Epithelial cell of prostate (primary cell): ENCODE data around the gene PAQR9.

Experiments
- DNase-seq: peaks from one replicate; pipeline ENCODE4 v3.0.0-alpha.2; 2011; ENCODE audit warnings: low read depth, low spot score
- H3K27ac ChIP-seq: fragments of 450-650 bp; 2 replicates; pipeline ENCODE4 v1.5.1; 2017; ENCODE audit warnings: mild to moderate bottlenecking

The PAQR9 gene

DNA sequence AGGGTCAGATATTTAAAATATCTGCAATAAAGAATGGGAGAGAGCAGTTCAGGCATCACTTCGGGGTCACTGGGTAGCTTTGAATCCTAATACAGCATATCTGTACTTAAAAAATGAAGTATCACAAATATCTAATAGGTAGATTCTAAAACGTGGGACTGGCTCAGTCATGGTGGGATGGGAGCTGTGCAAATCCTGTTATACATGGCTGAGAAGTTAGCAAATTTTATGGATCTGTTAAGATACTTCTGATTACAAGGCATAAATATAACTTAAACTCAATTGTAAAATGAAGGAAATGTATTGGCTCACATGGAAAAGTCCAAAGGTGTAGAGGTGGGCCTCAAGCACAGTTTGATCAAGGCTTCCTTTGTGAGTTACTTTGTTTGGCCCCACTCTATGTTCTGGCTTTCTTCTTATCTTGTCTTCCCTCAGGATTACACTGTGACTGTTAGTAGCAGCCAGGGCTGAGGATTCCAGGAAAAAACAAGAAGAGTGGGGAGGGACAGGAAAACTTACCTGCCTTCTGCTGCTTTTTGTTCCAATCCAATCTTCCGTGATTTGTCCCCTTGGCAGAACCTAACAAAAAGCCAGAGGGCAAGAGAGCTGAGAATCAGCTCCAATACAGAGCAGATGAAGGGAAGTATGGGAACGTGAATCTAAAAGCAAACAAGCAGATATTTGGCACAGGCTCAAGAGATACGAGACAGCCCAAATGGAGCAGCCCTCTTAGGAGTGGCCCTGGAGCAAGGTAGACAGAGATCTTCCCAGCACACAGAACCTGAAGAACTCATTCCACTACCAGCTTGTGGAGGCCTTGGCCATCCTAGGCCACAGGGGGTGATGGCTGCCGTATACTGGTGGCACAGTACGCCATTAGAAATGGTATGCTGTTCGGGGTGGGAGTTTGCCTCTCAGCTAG is 10.9 kb downstream of the PAQR9 start:
- H3K27ac ChIP-seq = no peak overlapping the region
- no peak for DNase-seq

DNA sequence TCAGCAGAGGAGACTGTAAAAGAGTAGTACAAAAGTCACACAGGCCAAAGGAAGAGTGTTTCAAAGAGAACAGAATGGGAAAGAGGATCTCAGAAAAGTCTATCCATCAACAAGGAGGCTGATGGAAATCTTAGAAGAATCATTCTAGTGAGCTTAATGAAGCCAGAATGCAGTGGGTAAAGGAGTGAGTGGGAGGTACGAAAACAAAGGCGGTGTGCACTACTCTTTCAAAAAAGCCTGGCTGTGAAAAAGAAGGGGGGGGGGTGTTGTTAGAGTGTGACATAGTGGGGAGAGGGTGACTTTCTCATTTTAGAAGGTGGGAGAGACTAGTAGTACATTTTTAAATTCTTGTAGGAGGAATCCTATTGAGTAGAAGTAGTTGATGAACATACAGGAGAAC is 11.7 kb downstream of the PAQR9 start:
- DNase-seq = no peak
- H3K27ac ChIP-seq = no peak overlapping the region

DNA sequence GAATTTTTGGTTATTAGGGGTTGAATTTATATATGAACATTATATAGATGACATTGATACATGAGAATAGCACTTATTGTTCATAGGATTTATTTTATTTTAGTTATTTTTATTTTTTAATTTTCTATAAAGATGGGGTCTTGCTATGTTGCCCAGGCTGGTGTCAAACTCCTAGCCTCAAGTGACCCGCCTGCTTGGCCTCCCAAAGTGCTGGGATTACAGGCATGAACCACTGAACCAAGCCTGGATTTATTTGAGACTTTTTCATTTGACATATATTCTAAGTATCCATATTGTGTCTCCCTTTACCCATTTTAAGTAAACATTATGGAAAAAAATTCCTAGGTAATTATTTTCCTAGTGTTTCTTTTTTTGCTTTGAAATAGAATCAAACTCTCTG is 12.5 kb downstream of the PAQR9 start:
- no peak for DNase-seq
- H3K27ac ChIP-seq = no peak overlapping the region

DNA sequence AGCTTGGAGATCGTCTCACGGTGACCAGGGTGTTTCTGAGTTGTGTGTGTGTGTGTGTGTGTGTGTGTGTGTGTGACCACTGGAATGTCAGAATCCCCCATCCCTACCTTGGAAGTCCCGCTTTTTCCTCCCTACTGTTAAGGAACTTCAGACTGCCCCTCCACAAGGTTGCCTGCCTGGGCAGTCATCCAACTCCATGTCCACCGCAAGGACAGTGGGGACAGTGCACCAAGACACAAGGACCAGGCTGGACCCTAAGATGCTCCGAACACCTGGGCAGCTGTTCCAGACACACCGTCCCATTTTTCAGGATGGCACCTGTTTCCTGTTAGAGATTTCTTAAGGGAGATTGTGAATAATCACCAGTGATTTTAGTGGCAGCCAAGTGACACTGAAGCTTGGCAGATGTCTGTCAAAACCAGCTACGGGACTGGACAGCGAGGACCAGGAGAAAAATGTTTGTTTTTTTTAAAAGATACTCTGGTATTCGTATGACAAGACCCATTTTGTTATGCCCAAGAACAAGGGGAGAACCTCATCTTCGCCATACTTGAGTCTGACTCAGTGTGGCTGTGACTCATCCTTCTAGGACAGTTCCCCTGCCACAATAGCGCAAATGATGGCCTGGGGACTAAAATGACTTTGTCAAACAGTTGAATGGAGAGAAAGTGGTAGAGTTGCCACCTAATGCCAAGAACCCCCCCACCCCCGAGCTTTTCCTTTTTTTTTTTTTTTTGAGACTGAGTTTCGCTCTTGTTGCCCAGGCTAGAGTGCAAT is 15.5 kb downstream of the PAQR9 start:
- no peak overlapping the region for H3K27ac ChIP-seq
- no peak for DNase-seq

DNA sequence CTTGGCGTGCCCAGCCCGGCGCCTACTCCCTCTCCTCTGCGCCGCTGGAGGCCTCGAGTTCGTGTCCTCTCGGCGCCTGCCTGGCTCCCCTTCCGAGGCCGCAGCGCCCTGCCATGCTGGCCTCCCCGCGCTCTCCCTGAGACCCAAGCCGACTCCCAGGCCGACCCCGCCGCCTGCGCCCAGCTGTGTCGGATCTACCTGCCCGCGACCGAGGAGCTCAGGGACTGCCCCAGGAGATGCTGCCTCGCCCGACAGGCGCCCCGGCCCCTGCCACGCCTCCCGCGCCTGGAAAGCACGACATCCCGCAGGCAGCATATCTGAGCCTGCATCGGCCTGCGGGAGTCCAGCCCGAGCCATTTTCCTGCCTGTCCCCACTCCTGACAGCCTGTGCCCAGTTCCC is 16.1 kb downstream of the PAQR9 start:
- H3K27ac ChIP-seq = no peak overlapping the region
- no peak for DNase-seq

DNA sequence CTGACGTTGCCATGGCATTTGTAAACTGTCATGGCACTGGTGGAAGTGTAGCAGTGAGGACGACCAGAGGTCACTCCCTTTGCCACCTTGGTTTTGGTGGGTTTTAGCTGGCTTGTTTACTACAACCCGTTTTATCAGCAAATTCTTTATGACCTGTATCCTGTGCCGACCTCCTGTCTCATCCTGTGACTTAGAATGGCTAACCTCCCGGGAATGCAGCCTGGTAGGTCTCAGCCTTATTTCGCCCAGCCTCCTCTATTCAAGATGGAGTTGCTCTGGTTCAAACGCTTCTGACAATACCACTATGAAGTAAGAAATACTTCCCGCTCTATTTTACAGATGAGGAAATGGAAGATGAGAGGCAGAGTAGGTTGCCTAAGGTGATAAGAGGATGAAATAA is 16.6 kb downstream of the PAQR9 start:
- H3K27ac ChIP-seq = no peak overlapping the region
- DNase-seq = no peak

DNA sequence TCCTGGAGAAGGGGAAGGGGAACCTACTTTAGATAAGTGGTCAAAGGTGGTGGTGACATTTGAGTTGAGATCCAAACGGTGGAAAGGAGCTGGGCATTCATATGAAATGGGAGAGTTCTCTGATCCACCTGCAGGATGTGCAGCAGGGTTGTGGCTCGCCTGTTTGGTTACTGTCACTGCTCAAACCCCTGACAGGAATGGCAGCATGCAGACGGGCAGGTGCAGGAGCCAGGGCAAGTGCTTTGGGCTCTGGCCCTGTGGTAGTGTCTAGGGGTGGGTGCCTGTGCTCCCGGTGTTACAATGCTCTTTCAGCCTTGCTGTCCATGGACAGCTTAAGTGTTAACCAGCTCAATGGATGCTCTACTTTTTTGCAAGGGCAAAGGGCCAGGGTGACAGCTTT is 18.5 kb downstream of the PAQR9 start:
- no peak overlapping the region for H3K27ac ChIP-seq
- no peak for DNase-seq

DNA sequence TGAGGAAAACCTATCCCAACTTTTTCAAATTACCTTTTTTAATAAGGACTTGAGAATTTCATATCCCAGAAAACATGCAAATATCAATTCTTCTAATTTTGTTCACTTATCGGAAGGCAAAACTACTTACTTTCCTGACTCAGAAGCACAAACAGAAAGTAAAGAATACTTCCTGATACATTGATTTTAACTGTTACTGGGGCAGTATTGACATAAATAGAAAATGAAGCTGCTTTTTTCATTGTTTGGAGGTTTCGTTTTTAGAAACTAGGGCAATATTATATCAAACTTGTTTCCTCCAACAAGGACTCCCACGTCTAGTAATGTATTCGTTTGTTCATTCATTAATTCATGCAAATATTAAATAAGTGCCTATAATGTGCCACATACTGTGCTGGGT is 19.1 kb downstream of the PAQR9 start:
- H3K27ac ChIP-seq = no peak overlapping the region
- DNase-seq = no peak

DNA sequence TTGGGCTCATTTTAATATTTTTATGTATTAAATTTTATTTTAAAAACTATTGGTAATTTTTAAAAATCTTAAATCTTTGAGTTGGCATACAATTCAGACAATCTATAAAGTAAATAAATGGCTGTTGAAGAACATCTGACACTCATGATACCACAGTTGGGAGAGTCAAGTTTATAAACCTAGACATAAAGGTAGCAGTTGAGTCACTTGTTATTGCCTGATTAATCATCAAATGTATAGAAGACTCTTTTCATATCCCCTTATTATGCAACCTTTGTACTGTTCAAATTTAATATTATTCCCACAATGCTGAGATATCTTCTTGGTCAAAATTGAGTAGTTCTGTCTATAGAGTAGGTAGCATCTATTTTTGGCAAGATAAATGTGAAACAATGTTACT is 19.6 kb downstream of the PAQR9 start:
- DNase-seq = no peak
- no peak overlapping the region for H3K27ac ChIP-seq

DNA sequence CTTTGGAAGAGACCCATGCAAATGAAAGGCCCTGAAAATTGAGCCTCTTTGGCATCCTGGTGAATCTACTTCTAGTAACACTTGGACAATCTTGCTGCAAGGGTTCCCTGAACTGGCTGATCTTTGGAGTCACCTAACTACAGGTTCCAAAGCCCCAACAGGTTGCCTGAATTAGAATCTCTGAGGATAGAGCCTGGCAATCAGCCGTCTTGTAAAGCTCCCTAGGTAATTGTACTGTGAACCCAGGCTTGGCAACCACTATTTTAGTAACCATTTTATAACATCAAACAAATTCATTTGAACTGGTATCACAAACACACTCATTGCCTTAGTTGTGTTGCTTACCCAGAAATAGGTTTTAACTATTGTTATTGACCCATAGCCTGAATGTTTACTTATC is 20.1 kb downstream of the PAQR9 start:
- DNase-seq = no peak
- H3K27ac ChIP-seq = no peak overlapping the region

DNA sequence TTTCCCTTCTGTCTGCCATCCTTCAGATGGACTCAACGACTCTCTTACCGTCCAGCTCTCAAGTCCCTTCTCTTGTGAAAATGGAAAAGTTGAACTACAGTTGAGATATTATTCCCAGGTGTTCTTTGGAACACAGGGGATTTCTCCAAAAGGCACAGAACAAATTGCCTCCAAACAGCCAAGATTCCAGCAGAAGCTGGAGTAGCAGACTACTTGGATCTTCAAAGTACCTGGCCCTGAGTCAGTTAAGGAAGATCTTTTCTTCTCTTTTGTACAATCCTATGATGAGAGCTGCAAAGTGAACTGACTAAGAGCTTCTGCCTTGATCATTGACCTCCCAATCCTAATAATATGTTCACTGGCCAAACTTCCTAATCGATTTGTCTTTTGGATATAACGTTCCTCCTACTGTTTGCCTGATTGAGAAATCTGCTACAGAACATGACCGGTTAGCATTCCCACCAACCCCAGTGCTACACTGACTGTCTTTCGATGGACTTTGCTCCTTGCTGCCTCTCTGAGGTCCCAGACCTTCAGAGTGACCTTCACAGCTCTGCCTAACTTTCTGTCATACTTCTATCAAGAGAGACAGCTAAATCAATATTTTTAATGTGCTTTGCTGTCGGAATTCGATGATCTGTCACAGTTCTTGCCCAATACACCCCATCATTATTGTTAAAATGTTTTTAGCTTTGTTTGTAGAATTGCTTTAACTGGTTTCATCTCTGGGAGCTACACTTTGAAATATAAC is 21.9 kb downstream of the PAQR9 start:
- DNase-seq = no peak
- no peak overlapping the region for H3K27ac ChIP-seq

DNA sequence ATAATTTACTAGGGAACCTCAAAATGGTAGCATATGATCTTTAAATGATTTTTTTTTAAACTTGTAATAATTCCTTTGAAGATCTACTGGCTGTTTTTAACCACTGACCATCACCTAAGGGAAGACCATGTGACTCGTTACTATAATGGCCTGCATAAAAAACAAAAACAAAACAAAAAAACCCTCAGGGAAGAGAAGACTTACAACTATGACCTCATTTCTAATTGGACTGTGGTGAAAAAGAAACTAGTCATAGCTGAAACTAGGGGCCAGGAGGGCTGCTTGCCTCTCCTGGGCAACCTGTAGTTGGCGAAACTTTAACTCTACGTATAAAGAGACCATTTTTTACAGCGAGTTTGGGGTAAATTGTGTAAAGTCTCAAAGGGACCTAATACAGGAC is 23.0 kb downstream of the PAQR9 start:
- DNase-seq = no peak
- H3K27ac ChIP-seq = no peak overlapping the region

DNA sequence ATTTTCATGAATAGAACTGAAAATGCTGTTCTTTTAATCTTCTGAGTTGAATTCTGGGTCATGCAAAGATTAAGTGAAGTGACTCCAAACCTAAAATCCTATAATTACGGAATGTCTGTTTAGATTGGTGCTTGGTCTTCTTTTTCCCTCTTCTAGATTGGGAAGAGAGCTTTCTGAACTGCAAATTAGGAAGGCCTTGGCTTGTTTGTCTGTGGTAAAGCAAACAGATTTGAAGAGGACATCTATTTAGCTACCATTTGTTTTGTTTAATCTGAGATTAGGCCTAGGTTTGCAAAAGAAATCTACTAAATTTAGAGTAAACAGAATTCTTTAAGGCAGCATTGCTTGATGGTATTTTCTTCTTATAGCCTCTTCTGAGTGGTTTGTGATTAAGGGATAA is 23.5 kb downstream of the PAQR9 start:
- DNase-seq = no peak
- no peak overlapping the region for H3K27ac ChIP-seq

DNA sequence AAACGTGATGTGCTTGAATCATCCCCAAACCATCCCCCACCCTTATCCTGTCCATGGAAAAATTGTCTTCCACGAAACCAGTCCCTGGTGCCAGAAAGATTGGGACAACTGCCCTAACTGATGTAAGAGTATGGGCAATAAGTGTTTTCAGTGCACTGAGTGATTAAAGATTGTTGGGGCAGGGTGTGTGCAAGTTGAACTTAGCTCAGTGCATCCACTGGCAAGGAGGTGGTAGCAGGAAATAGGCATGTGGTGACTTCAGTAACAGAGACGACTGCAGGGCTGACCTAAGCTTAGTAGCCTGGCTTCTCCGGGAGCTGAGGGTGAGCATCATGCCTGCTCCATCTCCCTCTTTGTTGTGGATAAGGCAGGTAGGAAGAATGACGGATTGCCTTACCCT is 27.5 kb downstream of the PAQR9 start:
- H3K27ac ChIP-seq = no peak overlapping the region
- DNase-seq = no peak

DNA sequence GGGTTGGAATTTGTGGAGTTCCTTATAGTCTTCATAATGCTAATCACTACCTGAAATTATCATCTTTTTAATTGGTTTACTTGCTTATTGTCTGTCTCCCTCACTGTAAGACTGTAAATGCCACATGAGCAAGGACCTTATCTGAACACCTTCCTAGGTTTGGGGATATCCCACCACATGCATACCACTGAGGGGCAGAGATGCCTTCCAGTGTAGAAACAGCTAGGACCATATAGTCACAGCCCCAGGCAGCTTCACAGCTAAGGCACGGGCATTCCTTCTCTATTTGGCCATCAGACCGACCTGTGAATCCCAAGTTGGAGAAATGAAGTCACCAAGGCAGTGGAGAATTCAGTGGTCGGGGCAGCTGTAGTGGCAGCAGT is 28.6 kb downstream of the PAQR9 start:
- no peak for DNase-seq
- no peak overlapping the region for H3K27ac ChIP-seq

DNA sequence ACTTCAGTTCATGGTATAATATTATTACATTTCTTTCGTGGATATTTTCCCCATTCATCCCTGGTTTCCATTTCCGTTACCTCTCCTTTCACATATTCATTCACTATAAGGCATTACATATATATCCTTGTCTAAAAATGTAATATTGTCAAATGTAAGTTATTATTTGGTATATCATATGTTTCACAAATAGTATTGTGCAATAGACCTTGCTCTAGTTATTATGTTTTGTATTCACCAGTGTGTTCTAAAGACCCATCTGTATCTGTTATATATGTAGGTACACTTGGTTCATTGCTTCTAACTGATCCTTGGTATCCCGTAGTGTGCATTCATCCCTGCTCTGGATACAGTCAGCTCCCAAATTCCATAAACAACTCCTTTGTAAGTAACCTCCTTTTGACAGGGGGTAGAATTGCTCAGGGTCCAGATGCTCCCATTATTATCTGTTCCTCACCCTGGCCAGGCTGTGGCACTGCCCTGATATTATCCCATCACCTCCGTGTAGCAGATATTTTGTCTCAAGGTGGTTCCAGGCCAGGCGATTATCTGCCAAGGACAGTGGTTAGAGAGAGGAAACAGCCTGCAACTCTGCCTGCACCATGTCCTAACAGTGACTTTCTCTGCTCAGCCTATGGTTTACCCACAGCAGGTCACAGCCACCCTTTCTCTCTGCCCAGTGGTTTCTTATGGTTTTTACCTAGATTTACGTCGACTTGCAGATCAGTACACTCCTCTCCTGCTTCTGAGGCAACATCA is 29.2 kb downstream of the PAQR9 start:
- DNase-seq = no peak
- H3K27ac ChIP-seq = no peak overlapping the region

DNA sequence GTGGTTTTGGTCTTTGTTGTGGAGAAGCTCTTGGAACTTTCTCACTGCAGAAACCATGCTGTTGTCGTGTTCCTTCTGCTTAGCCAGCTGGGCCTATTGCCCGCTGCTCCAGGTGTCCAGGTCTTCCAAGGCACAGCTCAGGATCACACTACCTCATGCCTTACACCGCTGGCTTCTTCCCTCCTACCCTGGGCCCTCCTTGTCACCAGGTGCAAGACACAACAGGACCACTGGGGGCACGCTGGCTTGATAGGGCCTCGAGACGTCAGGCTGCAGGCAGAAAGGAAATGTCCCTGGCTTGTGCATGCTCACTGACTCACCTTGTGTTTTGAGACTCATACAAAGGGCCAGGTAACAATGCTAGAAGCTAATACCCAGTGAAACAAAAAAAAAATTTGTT is 32.3 kb downstream of the PAQR9 start:
- no peak for DNase-seq
- no peak overlapping the region for H3K27ac ChIP-seq

DNA sequence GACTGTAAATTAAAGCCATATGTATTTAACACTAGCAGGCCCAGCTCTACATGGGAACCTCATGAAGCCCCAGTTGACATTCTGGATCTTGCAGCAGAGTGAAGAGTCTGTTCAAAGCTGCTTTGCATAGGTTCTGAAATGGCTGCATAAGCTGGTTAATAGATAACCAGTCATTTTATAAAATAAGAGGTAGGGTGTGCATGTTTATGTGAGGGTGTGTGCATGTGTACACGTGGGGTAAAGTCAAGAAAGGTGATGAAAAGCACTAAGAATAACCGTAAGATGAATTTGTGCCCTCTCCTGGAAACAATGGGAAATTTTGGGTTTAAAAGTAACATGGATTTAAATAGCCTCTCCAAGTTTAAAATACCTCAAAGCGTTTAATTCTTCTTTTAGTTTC is 33.0 kb downstream of the PAQR9 start:
- H3K27ac ChIP-seq = no peak overlapping the region
- no peak for DNase-seq

DNA sequence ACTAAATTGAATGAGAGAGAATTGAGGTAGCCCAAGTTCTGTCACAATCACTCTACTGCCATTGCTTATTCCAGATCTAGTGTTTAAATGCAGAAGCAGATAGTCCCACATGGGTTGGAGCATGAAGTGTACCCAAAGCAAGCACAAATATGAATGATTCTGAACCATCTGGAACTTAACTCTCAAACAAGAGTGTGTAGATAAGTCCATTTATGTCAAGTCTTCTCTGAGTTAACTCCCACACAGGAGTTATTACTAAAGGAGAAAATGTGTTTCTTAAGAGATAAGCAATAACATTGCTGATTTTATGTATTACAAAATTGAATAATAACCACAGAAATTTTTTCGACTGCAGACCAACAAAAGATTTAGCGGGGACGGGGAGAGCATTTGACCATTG is 33.6 kb downstream of the PAQR9 start:
- no peak for DNase-seq
- no peak overlapping the region for H3K27ac ChIP-seq

DNA sequence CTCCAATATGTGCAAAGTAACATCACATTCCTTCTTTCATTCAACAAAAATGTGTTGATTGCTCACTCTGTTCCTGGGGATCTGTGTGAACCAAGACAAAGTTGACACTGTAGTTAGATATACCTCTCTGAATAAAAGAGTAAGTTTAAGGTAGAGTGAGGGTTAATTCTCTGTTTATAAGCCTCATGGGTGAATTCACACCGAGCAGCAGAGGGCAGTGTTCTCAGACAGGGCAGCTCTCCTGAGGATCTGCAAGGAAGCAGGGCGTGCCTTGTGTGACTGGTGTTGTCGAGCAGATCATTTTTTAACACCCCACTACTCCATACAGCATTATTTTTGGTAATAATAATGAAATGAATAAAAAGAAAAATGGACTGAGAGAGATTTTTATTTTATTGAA is 34.4 kb downstream of the PAQR9 start:
- no peak overlapping the region for H3K27ac ChIP-seq
- DNase-seq = no peak
